ENCODE data around the gene RXRB.
A peak's percentile ranks its signal among the peaks of the same experiment; 100 is the strongest.
"Not testable (repeated sequence)": the region's sequence is repeated elsewhere in the genome, so short reads cannot be mapped to it uniquely, and the experiment has no call there.

RXRB gene

GRCh38 chr6:33150560-33150959, 49.9 kb downstream of the RXRB start:
- peaks cover 19% of the 10 kb centered on the region for H3K27me3 Mint-ChIP-seq
- not testable (repeated sequence) for H3K4me1 Mint-ChIP-seq, DNase-seq, H3K4me3 Mint-ChIP-seq, H3K27ac Mint-ChIP-seq, ATAC-seq
- H3K9me3 Mint-ChIP-seq: peaks cover 5 to 12% of the 10 kb centered on the region in 2 donors

DNA sequence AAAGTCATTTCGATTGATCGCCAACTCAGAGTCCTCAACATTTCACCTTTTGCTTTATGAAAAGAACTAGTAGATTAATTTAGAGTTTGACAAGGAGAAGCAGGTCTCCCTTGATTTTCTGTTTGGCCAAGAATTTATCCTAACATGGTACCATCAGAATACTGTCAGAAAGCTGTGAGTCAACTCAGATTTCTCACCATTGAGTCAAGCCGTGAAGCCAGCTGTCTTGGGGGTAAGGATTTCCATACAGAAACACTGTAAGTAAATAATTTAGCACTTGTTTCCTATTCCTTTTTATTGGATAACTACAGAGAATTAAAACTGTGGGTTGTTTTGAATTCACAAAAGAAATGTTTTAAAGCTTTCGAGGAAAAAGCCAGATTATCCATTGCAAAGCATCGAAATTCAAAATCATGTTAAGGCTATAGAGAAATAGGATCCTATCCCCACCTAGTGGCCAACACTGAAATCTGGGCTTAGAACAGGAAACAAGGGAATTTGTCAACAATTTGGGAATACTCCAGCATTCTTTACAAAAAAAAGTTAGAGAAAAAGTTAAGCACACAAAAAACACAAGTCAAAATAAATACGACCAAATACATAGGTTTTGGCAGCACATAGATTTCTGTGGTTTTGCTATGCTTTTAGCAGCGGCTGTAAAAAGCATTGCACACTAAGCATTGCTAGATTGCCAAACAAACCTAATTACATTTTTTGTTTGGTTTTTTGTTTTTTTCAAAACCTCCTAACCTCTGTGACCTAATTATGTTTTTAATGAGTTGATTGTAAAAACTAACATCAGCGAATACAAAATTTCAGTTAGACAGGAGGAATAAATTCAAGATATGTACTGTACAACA, 52.4 kb downstream of the RXRB start:
- Mint-ChIP-seq H3K4me3 (no peak overlapping the region), H3K27ac (no peak overlapping the region), H3K27me3 (peaks cover 24% of the 10 kb centered on the region), H3K9me3 (peaks cover 5 to 12% of the 10 kb centered on the region in 2 donors), H3K4me1 (peaks cover 5% of the 10 kb centered on the region)
- DNase-seq (no peak), ATAC-seq (no peak)

DNA sequence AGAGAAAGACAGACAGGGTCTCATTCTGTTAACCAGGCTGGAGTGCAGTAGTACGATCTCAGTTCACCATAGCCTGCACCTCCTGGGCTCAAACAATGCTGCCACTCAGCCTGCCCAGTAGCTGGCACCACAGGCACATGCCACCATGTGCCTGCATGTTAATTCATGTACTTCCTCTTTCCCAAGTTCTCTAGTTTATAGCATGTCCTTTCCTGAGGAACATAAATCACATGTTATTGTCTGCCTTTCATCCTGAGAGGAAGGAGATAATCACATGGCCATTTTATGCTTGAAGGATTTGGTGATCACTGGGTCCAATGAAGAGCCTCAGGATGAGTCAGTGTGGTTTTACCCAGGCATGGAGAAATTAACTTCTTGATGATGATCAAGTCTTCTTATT, 56.1 kb downstream of the RXRB start:
- peaks cover 5% of the 10 kb centered on the region for H3K4me1 Mint-ChIP-seq
- DNase-seq: no peak
- no peak overlapping the region for H3K27ac Mint-ChIP-seq
- no peaks in the 10 kb centered on the region for H3K9me3 Mint-ChIP-seq
- peak; percentile 42 for ATAC-seq
- peaks cover 36% of the 10 kb centered on the region for H3K27me3 Mint-ChIP-seq
- no peak overlapping the region for H3K4me3 Mint-ChIP-seq
